ENCODE data around the gene CCPG1. TPM values are rescaled to one million over a fixed set of nuclear protein-coding genes. Genes with fewer than 3 reads are reported as not detected.

Gene CCPG1
- total RNA-seq, 1 donor from 2014 or later: 21.3 TPM

DNA sequence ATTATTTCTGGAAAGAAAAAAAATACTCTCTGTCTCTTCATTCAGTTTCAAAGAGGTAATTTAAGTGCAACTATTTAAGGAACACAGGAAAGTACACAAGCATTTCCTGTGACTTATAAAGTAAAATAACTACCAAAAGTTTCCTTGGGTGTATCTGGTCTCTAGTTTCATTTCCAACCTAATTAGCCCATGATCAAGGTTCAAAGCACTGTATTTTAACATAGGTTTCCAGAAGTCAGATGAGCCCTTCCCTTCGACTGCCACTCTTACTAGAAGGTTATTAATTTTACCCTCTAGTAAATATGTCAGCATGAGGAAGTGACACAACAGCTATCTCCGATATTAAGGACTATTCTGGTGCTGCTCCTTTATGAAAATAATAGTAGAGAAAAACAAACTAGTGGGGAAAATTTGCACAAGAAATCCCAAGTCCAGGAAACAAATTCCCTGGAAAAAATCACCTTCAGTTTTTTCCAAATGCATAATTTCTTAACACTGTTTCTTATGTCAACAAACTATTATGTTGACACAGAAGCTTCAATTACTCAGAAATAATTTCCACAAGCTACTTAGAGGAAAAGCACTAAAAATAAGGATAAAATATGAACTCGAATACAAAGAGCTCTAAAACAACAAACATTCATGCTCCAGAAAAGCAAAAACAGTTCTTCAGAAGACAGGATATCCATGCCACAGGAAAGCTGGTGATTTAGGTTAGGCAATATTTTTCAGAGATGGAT, 35.3 kb downstream of the CCPG1 start:
- Mint-ChIP-seq H3K27me3 (ENCODE audit: low read depth) (no peaks in the 10 kb centered on the region), H3K4me3 (no peak overlapping the region), H3K36me3 (peaks cover 6% of the 10 kb centered on the region), H3K4me1 (no peaks in the 10 kb centered on the region), H3K9me3 (no peaks in the 10 kb centered on the region), H3K27ac (no peak overlapping the region)
- TF ChIP-seq, protein P1, sequence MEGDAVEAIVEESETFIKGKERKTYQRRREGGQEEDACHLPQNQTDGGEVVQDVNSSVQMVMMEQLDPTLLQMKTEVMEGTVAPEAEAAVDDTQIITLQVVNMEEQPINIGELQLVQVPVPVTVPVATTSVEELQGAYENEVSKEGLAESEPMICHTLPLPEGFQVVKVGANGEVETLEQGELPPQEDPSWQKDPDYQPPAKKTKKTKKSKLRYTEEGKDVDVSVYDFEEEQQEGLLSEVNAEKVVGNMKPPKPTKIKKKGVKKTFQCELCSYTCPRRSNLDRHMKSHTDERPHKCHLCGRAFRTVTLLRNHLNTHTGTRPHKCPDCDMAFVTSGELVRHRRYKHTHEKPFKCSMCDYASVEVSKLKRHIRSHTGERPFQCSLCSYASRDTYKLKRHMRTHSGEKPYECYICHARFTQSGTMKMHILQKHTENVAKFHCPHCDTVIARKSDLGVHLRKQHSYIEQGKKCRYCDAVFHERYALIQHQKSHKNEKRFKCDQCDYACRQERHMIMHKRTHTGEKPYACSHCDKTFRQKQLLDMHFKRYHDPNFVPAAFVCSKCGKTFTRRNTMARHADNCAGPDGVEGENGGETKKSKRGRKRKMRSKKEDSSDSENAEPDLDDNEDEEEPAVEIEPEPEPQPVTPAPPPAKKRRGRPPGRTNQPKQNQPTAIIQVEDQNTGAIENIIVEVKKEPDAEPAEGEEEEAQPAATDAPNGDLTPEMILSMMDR (IDR thresholded peaks at IDR 0.05; ENCODE audit: unreplicated experiment): no peak
- DNase-seq (ENCODE audit: low spot score in 2 of 2, unreplicated experiment in 2 of 2): no peak

DNA sequence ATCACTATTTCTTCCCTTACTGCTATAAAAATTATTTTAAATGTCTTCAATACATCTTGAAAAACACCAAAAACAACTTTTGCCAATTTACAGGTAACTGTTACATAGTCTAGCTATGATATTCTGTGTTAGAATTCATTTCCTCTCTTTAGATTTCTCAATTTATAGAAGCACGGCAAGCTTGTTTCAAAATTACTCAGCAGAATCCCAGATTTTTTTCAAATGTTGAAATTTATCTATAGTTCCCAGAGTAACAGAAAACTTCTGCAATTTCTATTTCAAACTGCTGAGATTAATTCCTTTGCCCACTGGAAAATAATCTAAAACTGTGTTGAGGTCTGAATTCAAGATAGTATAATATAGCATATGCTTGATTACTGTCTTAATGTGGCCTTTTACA, 41.2 kb downstream of the CCPG1 start:
- H3K36me3 Mint-ChIP-seq: peaks cover 3% of the 10 kb centered on the region
- no peak overlapping the region for H3K4me3 Mint-ChIP-seq
- TF ChIP-seq, protein P1 (IDR thresholded peaks at IDR 0.05; ENCODE audit: unreplicated experiment): no peak
- no peak for DNase-seq (ENCODE audit: low spot score in 2 of 2, unreplicated experiment in 2 of 2)
- H3K9me3 Mint-ChIP-seq: no peaks in the 10 kb centered on the region
- H3K4me1 Mint-ChIP-seq: no peaks in the 10 kb centered on the region
- no peaks in the 10 kb centered on the region for H3K27me3 Mint-ChIP-seq (ENCODE audit: low read depth)
- no peak overlapping the region for H3K27ac Mint-ChIP-seq

DNA sequence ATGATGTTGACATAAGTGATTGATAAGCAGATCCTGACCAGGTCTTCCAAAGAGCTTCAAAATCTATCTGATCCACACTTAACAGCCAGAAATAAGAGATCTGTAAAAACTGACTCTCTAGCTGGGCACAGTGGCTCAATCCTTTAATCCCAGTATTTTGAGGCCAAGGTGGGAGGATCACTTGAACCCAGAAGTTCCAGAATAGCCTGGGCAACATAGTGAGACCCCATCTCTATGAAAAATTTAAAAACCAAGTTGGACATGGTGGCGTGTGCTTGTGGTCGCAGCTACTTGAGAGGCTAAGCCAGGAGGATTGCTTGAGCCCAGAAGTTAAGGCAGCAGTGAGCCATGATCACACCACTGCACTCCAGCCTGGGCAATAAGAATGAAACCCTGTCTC, 45.5 kb downstream of the CCPG1 start:
- H3K9me3 Mint-ChIP-seq: no peaks in the 10 kb centered on the region
- no peak overlapping the region for H3K27ac Mint-ChIP-seq
- H3K4me3 Mint-ChIP-seq: no peak overlapping the region
- peaks cover 3% of the 10 kb centered on the region for H3K36me3 Mint-ChIP-seq
- TF ChIP-seq, protein P1 (IDR thresholded peaks at IDR 0.05; ENCODE audit: unreplicated experiment): no peak
- H3K27me3 Mint-ChIP-seq (ENCODE audit: low read depth): no peaks in the 10 kb centered on the region
- DNase-seq (ENCODE audit: low spot score in 2 of 2, unreplicated experiment in 2 of 2): no peak
- peaks cover 4% of the 10 kb centered on the region for H3K4me1 Mint-ChIP-seq

DNA sequence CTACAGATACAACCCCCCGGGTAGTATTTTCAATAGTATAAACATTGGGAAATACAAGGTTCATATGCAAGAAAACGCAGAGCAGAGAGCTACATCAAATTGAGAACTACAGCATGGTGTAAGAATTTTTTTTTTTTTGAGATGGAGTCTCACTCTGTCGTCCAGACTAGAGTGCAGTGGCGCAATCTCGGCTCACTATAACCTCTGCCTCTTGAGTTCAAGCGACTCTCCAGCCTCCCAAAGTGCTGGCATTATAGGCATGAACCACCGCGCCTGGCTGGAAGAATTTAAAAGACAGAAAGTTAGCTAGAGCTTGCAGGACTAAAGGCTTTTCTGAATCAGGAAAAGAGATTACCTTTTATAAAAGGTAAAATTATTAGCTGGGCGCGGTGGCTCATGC, 47.1 kb downstream of the CCPG1 start:
- TF ChIP-seq, protein P1 (IDR thresholded peaks at IDR 0.05; ENCODE audit: unreplicated experiment): no peak
- no peak for DNase-seq (ENCODE audit: low spot score in 2 of 2, unreplicated experiment in 2 of 2)
- Mint-ChIP-seq H3K9me3 (no peaks in the 10 kb centered on the region), H3K27me3 (ENCODE audit: low read depth) (no peaks in the 10 kb centered on the region), H3K4me3 (no peak overlapping the region), H3K27ac (no peak overlapping the region), H3K4me1 (peaks cover 4% of the 10 kb centered on the region), H3K36me3 (peaks cover 10% of the 10 kb centered on the region)

DNA sequence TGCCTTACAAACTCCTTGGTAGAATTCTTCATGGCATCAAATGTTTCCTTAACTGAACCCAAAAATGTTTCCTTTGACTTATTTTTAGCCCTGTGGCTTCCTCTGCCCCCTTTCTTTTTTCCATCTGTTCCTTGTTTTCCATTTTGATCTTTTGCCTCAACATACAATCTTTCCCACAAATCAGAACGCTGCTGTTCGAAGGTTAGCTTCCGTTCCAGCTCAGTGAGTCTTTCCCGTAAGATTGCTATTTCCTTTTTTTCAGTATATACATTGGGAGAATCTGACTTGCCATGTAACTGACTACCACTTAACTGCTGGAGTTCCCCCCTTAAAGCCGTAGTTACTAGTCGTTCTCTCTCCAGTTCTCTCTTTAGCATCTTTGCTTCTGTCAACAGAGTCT, 47.9 kb downstream of the CCPG1 start:
- Mint-ChIP-seq H3K27me3 (ENCODE audit: low read depth) (no peaks in the 10 kb centered on the region), H3K4me1 (peaks cover 4% of the 10 kb centered on the region), H3K36me3 (peaks cover 13% of the 10 kb centered on the region), H3K27ac (peak overlapping the region; percentile 18), H3K9me3 (no peaks in the 10 kb centered on the region), H3K4me3 (no peak overlapping the region)
- TF ChIP-seq, protein P1 (IDR thresholded peaks at IDR 0.05; ENCODE audit: unreplicated experiment): no peak
- DNase-seq (ENCODE audit: low spot score in 2 of 2, unreplicated experiment in 2 of 2): no peak
